ENCODE measurements around the gene PCLO.
"Not testable (repeated sequence)": the region's sequence is repeated elsewhere in the genome, so short reads cannot be mapped to it uniquely, and the experiment has no call there.

PCLO gene

GRCh38 chr7:83105948-83106347, 56.7 kb downstream of the PCLO start:
- no peak for DNase-seq
- Histone ChIP-seq H3K27ac (ENCODE audit: insufficient read depth, low read length, poor library complexity, severe bottlenecking) (no peak overlapping the region), H3K36me3 (ENCODE audit: control insufficient read depth, insufficient read depth, low read length) (no peaks in the 10 kb centered on the region), H3K27me3 (replicated peaks; ENCODE audit: control insufficient read depth, insufficient read depth, low read length, poor library complexity, severe bottlenecking) (no peaks in the 10 kb centered on the region), H3K4me3 (ENCODE audit: insufficient read depth, low read depth, low read length, poor library complexity, severe bottlenecking) (no peak overlapping the region), H3K4me1 (ENCODE audit: control insufficient read depth, insufficient read depth, low read length, poor library complexity, severe bottlenecking) (no peaks in the 10 kb centered on the region), H3K9me3 (ENCODE audit: control insufficient read depth, low read length) (no peaks in the 10 kb centered on the region)

DNA sequence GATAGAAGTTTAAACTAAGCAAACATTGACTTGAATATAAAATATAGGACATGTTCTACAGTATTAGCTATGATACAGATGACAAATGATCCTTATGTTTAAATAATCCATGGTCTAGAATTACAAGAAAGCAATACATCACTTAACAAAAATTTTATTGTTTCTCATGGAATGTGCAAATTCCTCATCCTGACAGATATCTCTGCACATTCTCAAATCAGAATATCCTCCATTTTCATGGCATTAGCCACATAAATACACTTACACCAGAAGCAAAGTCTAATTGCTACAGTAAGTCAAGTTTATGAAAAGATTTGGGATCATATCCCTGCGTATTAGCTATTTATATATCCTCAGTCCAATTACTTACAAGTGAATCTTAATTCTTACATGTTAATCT, 57.6 kb downstream of the PCLO start:
- H3K27me3 ChIP-seq (replicated peaks; ENCODE audit: control insufficient read depth, insufficient read depth, low read length, poor library complexity, severe bottlenecking) = no peaks in the 10 kb centered on the region
- no peaks in the 10 kb centered on the region for H3K36me3 ChIP-seq (ENCODE audit: control insufficient read depth, insufficient read depth, low read length)
- no peaks in the 10 kb centered on the region for H3K9me3 ChIP-seq (ENCODE audit: control insufficient read depth, low read length)
- DNase-seq = no peak
- no peak overlapping the region for H3K4me3 ChIP-seq (ENCODE audit: insufficient read depth, low read depth, low read length, poor library complexity, severe bottlenecking)
- H3K4me1 ChIP-seq (ENCODE audit: control insufficient read depth, insufficient read depth, low read length, poor library complexity, severe bottlenecking) = no peaks in the 10 kb centered on the region
- H3K27ac ChIP-seq (ENCODE audit: insufficient read depth, low read length, poor library complexity, severe bottlenecking) = no peak overlapping the region

DNA sequence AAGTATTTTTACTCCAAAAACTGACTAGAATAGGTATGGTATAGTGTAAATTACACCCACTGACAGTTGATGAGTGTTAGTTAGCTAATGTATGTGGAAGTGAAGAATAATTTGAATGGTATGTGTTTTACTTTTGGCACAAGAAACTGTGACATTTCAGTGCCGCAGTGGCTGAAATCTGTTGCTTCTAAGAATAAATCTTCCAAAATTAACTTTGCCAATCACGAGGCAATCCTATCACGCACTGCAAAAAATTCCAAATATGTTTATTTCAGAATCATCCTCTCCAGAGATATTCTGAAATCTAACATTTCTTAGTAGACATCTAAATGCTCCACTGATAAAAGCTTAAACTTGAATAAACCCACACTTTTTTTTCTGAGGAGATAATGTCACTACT, 61.2 kb downstream of the PCLO start:
- Histone ChIP-seq H3K27me3 (replicated peaks; ENCODE audit: control insufficient read depth, insufficient read depth, low read length, poor library complexity, severe bottlenecking) (no peaks in the 10 kb centered on the region), H3K36me3 (ENCODE audit: control insufficient read depth, insufficient read depth, low read length) (no peaks in the 10 kb centered on the region), H3K4me3 (ENCODE audit: insufficient read depth, low read depth, low read length, poor library complexity, severe bottlenecking) (no peak overlapping the region), H3K4me1 (ENCODE audit: control insufficient read depth, insufficient read depth, low read length, poor library complexity, severe bottlenecking) (no peaks in the 10 kb centered on the region), H3K27ac (ENCODE audit: insufficient read depth, low read length, poor library complexity, severe bottlenecking) (no peak overlapping the region), H3K9me3 (ENCODE audit: control insufficient read depth, low read length) (no peaks in the 10 kb centered on the region)
- DNase-seq = no peak

GRCh38 chr7:83096065-83096580, 66.6 kb downstream of the PCLO start:
- H3K4me1 ChIP-seq (ENCODE audit: control insufficient read depth, insufficient read depth, low read length, poor library complexity, severe bottlenecking) = no peaks in the 10 kb centered on the region
- H3K9me3 ChIP-seq (ENCODE audit: control insufficient read depth, low read length) = no peaks in the 10 kb centered on the region
- no peaks in the 10 kb centered on the region for H3K36me3 ChIP-seq (ENCODE audit: control insufficient read depth, insufficient read depth, low read length)
- no peak for DNase-seq
- H3K27ac ChIP-seq (ENCODE audit: insufficient read depth, low read length, poor library complexity, severe bottlenecking) = no peak overlapping the region
- no peaks in the 10 kb centered on the region for H3K27me3 ChIP-seq (replicated peaks; ENCODE audit: control insufficient read depth, insufficient read depth, low read length, poor library complexity, severe bottlenecking)
- H3K4me3 ChIP-seq (ENCODE audit: insufficient read depth, low read depth, low read length, poor library complexity, severe bottlenecking) = no peak overlapping the region

DNA sequence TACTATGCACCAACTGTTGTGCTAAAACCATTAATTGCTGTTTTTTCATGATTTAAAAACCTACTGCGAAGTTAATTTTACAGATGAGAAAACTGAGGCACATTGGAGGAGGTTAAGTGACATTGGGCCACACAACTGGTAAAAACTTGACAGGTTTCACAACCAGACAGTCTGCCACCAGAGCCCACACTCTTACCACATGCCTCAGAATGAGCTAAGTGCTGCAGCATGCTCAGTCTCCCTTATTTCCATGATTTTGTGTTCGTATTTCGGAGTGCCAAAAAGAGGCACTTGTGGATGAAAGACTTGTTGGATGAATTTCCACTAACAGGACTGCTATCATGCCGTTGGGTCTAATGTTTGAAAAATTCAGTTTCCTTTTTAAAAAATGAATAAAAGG, 77.4 kb downstream of the PCLO start:
- Histone ChIP-seq H3K4me3 (ENCODE audit: insufficient read depth, low read depth, low read length, poor library complexity, severe bottlenecking) (no peak overlapping the region), H3K9me3 (ENCODE audit: control insufficient read depth, low read length) (no peaks in the 10 kb centered on the region), H3K4me1 (ENCODE audit: control insufficient read depth, insufficient read depth, low read length, poor library complexity, severe bottlenecking) (no peaks in the 10 kb centered on the region), H3K27ac (ENCODE audit: insufficient read depth, low read length, poor library complexity, severe bottlenecking) (no peak overlapping the region), H3K36me3 (ENCODE audit: control insufficient read depth, insufficient read depth, low read length) (no peaks in the 10 kb centered on the region), H3K27me3 (replicated peaks; ENCODE audit: control insufficient read depth, insufficient read depth, low read length, poor library complexity, severe bottlenecking) (no peaks in the 10 kb centered on the region)
- DNase-seq = no peak

GRCh38 chr7:83079879-83080278, 82.8 kb downstream of the PCLO start:
- not testable (repeated sequence) for H3K4me3 ChIP-seq (ENCODE audit: insufficient read depth, low read depth, low read length, poor library complexity, severe bottlenecking); H3K9me3 ChIP-seq (ENCODE audit: control insufficient read depth, low read length); DNase-seq; H3K27me3 ChIP-seq (replicated peaks; ENCODE audit: control insufficient read depth, insufficient read depth, low read length, poor library complexity, severe bottlenecking); H3K4me1 ChIP-seq (ENCODE audit: control insufficient read depth, insufficient read depth, low read length, poor library complexity, severe bottlenecking); H3K36me3 ChIP-seq (ENCODE audit: control insufficient read depth, insufficient read depth, low read length); H3K27ac ChIP-seq (ENCODE audit: insufficient read depth, low read length, poor library complexity, severe bottlenecking)

DNA sequence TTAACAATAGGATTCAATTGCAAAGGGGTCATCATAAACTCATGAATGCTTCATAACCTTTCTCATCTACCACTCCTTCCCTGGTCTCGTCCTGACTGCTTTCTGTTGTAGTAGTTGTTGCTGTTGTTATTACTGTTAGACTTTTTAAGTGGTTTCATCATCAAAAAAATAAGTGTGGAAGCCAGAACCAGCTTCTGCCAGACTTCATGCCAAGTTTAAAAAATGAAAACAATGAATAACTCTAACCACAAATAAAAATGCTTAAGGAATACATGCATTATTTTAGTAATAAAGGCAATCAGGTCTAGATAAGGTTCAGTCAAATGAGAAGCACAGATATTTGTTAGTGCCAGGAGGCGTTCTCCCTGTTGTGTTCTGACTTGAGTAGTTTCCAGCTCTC, 85.4 kb downstream of the PCLO start:
- Histone ChIP-seq H3K9me3 (ENCODE audit: control insufficient read depth, low read length) (no peaks in the 10 kb centered on the region), H3K27me3 (replicated peaks; ENCODE audit: control insufficient read depth, insufficient read depth, low read length, poor library complexity, severe bottlenecking) (no peaks in the 10 kb centered on the region), H3K4me3 (ENCODE audit: insufficient read depth, low read depth, low read length, poor library complexity, severe bottlenecking) (no peak overlapping the region), H3K27ac (ENCODE audit: insufficient read depth, low read length, poor library complexity, severe bottlenecking) (no peak overlapping the region), H3K4me1 (ENCODE audit: control insufficient read depth, insufficient read depth, low read length, poor library complexity, severe bottlenecking) (no peaks in the 10 kb centered on the region), H3K36me3 (ENCODE audit: control insufficient read depth, insufficient read depth, low read length) (no peaks in the 10 kb centered on the region)
- no peak for DNase-seq

GRCh38 chr7:83072576-83073517, 89.8 kb downstream of the PCLO start:
- DNase-seq = no peak
- Histone ChIP-seq H3K27me3 (replicated peaks; ENCODE audit: control insufficient read depth, insufficient read depth, low read length, poor library complexity, severe bottlenecking) (no peaks in the 10 kb centered on the region), H3K4me3 (ENCODE audit: insufficient read depth, low read depth, low read length, poor library complexity, severe bottlenecking) (no peak overlapping the region), H3K9me3 (ENCODE audit: control insufficient read depth, low read length) (no peaks in the 10 kb centered on the region), H3K27ac (ENCODE audit: insufficient read depth, low read length, poor library complexity, severe bottlenecking) (no peak overlapping the region), H3K4me1 (ENCODE audit: control insufficient read depth, insufficient read depth, low read length, poor library complexity, severe bottlenecking) (no peaks in the 10 kb centered on the region), H3K36me3 (ENCODE audit: control insufficient read depth, insufficient read depth, low read length) (no peaks in the 10 kb centered on the region)

DNA sequence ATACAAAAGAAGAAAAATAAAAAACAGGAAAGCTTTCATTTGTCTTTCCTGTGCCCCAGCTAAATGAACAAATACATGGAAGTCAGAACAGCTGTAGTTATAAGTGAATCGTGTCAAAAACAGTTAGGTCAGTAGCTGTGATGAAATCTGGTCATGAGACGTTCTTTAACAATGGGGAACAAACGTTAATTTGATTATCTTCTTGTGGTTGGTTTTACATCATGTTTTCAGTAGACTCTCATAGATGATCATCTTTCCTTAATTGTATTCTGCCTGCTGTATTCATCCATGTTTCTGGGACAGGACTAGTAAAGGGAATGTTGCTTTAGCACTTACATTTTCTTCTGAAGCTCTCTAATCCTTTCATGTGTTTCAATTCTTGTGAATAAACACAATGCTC, 97.0 kb downstream of the PCLO start:
- no peaks in the 10 kb centered on the region for H3K36me3 ChIP-seq (ENCODE audit: control insufficient read depth, insufficient read depth, low read length)

DNA sequence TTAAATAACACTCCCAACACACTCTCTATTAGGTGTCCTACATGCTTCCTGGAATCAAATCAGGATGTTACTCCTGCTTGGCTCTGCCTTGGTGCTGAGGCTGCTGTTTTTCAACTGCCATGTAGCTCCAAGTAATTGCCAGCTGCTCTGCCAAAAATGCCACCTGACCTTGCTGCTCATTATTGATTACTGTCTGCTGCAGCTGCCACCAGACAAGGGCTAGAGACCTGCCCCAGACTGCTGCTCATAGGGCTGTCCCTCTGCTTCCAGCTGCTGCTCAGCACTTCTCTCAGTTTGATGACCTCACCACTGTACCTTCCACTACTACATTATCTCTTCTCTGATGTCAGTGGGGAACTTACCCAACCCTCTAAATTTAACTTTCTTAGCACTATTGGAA, 102.5 kb downstream of the PCLO start:
- no peaks in the 10 kb centered on the region for H3K27me3 ChIP-seq (replicated peaks; ENCODE audit: control insufficient read depth, insufficient read depth, low read length, poor library complexity, severe bottlenecking)
- DNase-seq = no peak
- no peak overlapping the region for H3K4me3 ChIP-seq (ENCODE audit: insufficient read depth, low read depth, low read length, poor library complexity, severe bottlenecking)
- H3K9me3 ChIP-seq (ENCODE audit: control insufficient read depth, low read length) = no peaks in the 10 kb centered on the region
- no peak overlapping the region for H3K27ac ChIP-seq (ENCODE audit: insufficient read depth, low read length, poor library complexity, severe bottlenecking)
- no peaks in the 10 kb centered on the region for H3K4me1 ChIP-seq (ENCODE audit: control insufficient read depth, insufficient read depth, low read length, poor library complexity, severe bottlenecking)
- no peaks in the 10 kb centered on the region for H3K36me3 ChIP-seq (ENCODE audit: control insufficient read depth, insufficient read depth, low read length)

More for the DNA sequence above, 97.0 kb downstream of the PCLO start:
- Histone ChIP-seq H3K9me3 (ENCODE audit: control insufficient read depth, low read length) (no peaks in the 10 kb centered on the region), H3K4me3 (ENCODE audit: insufficient read depth, low read depth, low read length, poor library complexity, severe bottlenecking) (no peak overlapping the region), H3K27me3 (replicated peaks; ENCODE audit: control insufficient read depth, insufficient read depth, low read length, poor library complexity, severe bottlenecking) (no peaks in the 10 kb centered on the region), H3K4me1 (ENCODE audit: control insufficient read depth, insufficient read depth, low read length, poor library complexity, severe bottlenecking) (no peaks in the 10 kb centered on the region), H3K27ac (ENCODE audit: insufficient read depth, low read length, poor library complexity, severe bottlenecking) (no peak overlapping the region)
- no peak for DNase-seq
